Upper lobe of right lung (tissue), 1 donor: ENCODE measurements around the gene GTF2A1. TPM values are rescaled to one million over a fixed set of nuclear protein-coding genes. Genes with fewer than 3 reads are reported as not detected.

ENCODE experiments used
- ATAC-seq: fragments of 200-7000 bp; cut with Tn5 transposase; one replicate; pipeline ENCODE4 v1.9.1; 2020; ENCODE audit warnings: mild to moderate bottlenecking, moderate library complexity
- DNase-seq: peaks from one replicate; pipeline ENCODE4 v3.0.0-alpha.2; 2020
- H3K27ac ChIP-seq: fragments of 200-600 bp; one replicate; pipeline ENCODE4 v1.8.0; 2022
- H3K27me3 ChIP-seq: fragments of 200-600 bp; one replicate; pipeline ENCODE4 v1.8.0; 2022; ENCODE audit warnings: mild to moderate bottlenecking
- H3K36me3 ChIP-seq: fragments of 200-600 bp; one replicate; pipeline ENCODE4 v1.8.0; 2022
- H3K4me1 ChIP-seq: fragments of 200-600 bp; one replicate; pipeline ENCODE4 v1.8.0; 2022
- H3K4me3 ChIP-seq: fragments of 200-600 bp; one replicate; pipeline ENCODE4 v1.8.0; 2022; ENCODE audit warnings: mild to moderate bottlenecking
- H3K9me3 ChIP-seq: fragments of 200-600 bp; one replicate; pipeline ENCODE4 v1.8.0; 2022
- CTCF ChIP-seq: fragments of 200-600 bp; IDR thresholded peaks from one replicate; pipeline ENCODE4 v1.8.0; 2022; ENCODE audit warnings: antibody characterized with exemption
- intact Hi-C: fragments of 100-400 bp; cut with DNase I; formaldehyde crosslinking; loops from one replicate; pipeline ENCODE4 v1.11.0; 2022
- total RNA-seq: library from RNA; stranded (reverse); fragmentation: NEBNext Ultra II Directional; extraction: Animal tissue kit (Norgen Biotek cat#: 25700); gene quantifications from one replicate; pipeline ENCODE4 v1.2.1, GENCODE V29; 2021
- donor health status: DM: no; HTN: yes; CAD: no; lungs with severe emphysema.

GTF2A1 gene
- total RNA-seq, 1 donor from 2014 or later: 24.0 TPM

- no peaks in the 10 kb centered on the region for H3K27me3 ChIP-seq
- intact Hi-C loops: no loop called here
- no peak for TF ChIP-seq CTCF
- no peaks in the 10 kb centered on the region for H3K36me3 ChIP-seq
- no peaks in the 10 kb centered on the region for H3K9me3 ChIP-seq
- DNase-seq (no peak), ATAC-seq (no peak)
- peaks cover 18% of the 10 kb centered on the region for H3K4me1 ChIP-seq
- peak overlapping the region; percentile 94 for H3K27ac ChIP-seq
- H3K4me3 ChIP-seq: peak overlapping the region; percentile 80
These were observed 51.5 kb downstream of the GTF2A1 start for GRCh38 chr14:81169267-81169666.

- Histone ChIP-seq H3K27ac (no peak overlapping the region), H3K9me3 (no peaks in the 10 kb centered on the region), H3K27me3 (no peaks in the 10 kb centered on the region), H3K4me1 (peaks cover 16% of the 10 kb centered on the region), H3K36me3 (no peaks in the 10 kb centered on the region), H3K4me3 (no peak overlapping the region)
- ATAC-seq (no peak), DNase-seq (no peak)
- intact Hi-C loops: no loop called here
- no peak for TF ChIP-seq CTCF
These were observed 54.6 kb downstream of the GTF2A1 start for GRCh38 chr14:81166121-81166520.

- Histone ChIP-seq H3K9me3 (no peaks in the 10 kb centered on the region), H3K27me3 (no peaks in the 10 kb centered on the region), H3K4me3 (no peak overlapping the region), H3K36me3 (no peaks in the 10 kb centered on the region), H3K4me1 (peaks cover 12% of the 10 kb centered on the region), H3K27ac (no peak overlapping the region)
- intact Hi-C loops: no loop called here
- ATAC-seq (no peak), DNase-seq (no peak)
- TF ChIP-seq CTCF: no peak
These were observed 55.6 kb downstream of the GTF2A1 start for GRCh38 chr14:81165188-81165587.

GRCh38 chr14:81164167-81164774 lies 56.5 kb downstream of the GTF2A1 start:
- TF ChIP-seq CTCF: peak; percentile 66

GRCh38 chr14:81162941-81163340 lies 57.8 kb downstream of the GTF2A1 start:
- peak; percentile 53 for ATAC-seq
- H3K4me1 ChIP-seq: no peaks in the 10 kb centered on the region
- no peak for TF ChIP-seq CTCF
- H3K27ac ChIP-seq: no peak overlapping the region
- DNase-seq: no peak
- H3K27me3 ChIP-seq: no peaks in the 10 kb centered on the region
- intact Hi-C loops: no loop called here
- no peak overlapping the region for H3K4me3 ChIP-seq
- no peaks in the 10 kb centered on the region for H3K36me3 ChIP-seq
- H3K9me3 ChIP-seq: no peaks in the 10 kb centered on the region

More at GRCh38 chr14:81164167-81164774, 56.5 kb downstream of the GTF2A1 start:
- Histone ChIP-seq H3K27ac (no peak overlapping the region), H3K36me3 (no peaks in the 10 kb centered on the region), H3K4me3 (no peak overlapping the region), H3K4me1 (peaks cover 3% of the 10 kb centered on the region), H3K27me3 (no peaks in the 10 kb centered on the region), H3K9me3 (no peaks in the 10 kb centered on the region)
- no peak for DNase-seq
- peak; percentile 97 for ATAC-seq
- intact Hi-C loops: no loop called here

- Histone ChIP-seq H3K9me3 (no peaks in the 10 kb centered on the region), H3K36me3 (no peaks in the 10 kb centered on the region), H3K27me3 (no peaks in the 10 kb centered on the region), H3K4me1 (no peaks in the 10 kb centered on the region), H3K4me3 (no peak overlapping the region), H3K27ac (no peak overlapping the region)
- intact Hi-C loops: no loop called here
- ATAC-seq (no peak), DNase-seq (no peak)
- TF ChIP-seq CTCF: no peak
These were observed 59.0 kb downstream of the GTF2A1 start for GRCh38 chr14:81161749-81162148.
